ENCODE results near the gene GNAI2. TPM values are rescaled to one million over a fixed set of nuclear protein-coding genes. Genes with fewer than 3 reads are reported as not detected.

GNAI2 gene
- total RNA-seq, 1 experiment from 2014 or later = 297 TPM

DNA sequence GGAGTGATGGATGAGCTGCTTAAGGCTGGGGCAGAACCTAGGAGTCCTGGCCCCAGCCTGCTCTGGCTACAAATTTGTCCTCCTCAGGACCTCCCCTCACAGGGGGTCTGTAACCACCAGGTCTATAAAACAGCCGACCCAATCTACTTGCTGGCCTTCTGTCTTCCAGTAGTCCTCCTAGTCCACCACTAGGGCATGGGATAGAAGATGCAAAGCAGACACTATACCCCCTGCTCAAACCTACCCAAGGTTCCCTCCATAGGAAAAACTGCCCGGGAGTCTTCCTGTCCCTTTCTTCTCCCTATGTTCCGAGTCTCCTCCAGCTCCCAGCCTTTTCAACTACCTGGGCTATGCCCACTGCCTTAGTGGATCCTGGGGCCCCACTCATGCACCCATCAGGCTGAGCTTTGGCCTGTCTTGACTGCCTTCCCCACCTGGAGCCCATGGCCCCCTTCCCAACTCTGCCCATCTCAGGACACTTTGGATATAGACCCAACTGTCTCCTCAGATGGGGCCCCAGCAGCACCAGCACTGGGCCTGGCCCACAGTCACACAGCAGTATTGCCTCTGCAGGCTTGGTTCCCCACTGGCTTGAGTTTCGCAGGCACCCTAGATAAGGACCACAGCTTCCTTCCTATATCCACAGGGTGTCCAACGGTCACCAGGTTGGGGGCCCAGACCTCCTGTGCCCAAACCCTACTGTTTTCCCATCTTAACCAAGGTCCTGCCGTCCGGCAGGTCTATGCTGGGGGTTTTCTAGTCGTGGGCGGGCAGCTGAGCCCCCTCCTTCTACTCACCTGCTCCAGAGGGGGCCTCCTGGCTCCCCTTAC is 62.1 kb downstream of the GNAI2 start:
- no peak for DNase-seq (ENCODE audit: low read depth)

DNA sequence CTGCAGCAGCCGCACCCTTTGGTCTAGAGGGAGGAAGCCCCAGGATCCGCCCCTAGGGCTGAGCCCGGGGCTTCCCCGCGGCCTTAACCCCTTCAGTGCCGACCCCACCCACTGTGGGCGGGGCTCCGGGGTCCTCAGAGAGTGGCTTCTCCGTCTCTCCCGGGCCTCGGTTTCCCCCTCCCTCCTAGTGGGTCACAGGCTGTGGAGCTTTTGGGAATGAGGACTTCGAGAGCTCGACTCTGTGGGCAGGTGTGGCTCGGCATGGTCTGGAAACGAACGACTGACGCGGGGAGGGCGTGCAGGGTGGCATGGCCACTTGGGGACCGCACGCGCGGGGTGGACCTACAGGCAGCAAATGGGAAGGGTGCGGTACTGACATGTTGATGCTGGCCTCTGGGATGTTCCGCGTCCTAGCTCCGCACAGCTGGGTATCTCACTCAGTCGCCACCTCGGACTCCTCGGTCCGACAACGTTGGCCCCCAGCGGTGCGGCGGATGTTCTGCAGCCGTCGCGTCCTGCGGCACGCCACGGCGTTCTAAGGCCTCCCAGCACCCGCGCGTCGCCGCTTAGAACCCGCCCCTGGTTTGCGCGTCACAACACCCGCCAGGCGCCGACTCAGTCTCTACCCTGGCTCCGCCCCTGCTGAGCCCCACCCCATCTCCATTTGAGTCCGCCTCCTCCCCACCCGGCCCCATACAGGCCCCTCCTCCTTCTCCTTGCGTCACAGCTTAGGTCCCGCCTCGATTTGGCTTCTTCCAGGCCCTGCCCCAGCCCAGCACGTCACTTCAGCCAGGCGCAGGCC is 63.0 kb downstream of the GNAI2 start, which contains the start of the genes HYAL3 and NAA80:
TSS of gene HYAL3 (minus strand) at position 570 of the 802 bp plus-strand sequence. CDS start 3,803 bp downstream, outside the sequence.
TSS of gene NAA80 (minus strand) at position 570 of the 802 bp plus-strand sequence. CDS start 1,942 bp downstream, outside the sequence.
- DNase-seq (ENCODE audit: low read depth) = peak; percentile 99

DNA sequence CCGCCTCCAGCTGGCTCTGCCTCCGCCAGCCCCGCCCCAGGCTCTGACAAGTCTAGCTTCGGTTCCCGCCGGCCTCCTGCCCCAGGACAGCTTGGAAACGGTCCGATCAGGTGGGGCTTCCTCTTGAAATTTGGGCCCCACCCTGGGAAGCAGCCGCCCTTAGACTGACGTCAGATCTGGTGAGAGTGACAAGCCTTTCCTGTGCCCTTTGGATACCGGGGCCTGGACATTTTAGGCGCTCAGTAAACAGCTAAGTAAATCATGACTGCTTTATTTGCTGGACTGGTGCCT is 63.6 kb downstream of the GNAI2 start:
- no peak for DNase-seq (ENCODE audit: low read depth)

DNA sequence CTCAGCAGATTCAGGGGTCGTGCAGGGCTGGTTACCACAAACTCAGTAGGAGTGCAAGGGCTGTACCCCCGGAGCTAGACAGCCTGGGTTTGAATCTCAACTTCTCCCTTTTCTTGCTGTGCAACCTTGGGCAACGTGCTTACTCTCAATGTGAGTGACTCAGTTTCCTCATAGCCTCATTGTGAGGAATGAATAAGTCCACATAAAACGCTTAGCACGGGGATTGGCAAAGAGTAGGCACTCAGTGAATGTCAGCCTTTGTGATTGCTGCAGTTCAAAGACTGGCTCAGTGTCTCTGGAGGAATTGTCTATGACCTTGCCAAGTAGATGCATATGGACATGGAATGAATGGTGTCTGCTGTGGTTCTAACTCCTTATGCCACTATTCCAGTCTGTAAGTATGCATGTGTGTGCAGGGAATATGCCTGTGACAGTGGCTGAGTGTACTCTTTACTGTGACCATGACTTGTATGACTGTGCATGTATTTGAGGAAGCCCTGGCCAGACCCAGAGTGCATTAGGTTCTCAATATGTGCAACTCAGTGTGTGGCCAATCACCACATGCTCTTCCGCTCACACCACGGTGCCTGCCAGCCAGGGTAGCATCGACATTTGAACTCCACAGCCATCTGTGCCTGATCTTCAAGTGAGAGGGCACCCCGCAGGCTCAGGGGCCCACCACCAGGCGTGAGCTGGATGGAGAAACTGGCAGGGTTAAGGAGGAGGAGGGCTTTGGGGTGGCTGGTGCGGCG is 64.1 kb downstream of the GNAI2 start:
- peak; percentile 23 for DNase-seq (ENCODE audit: low read depth)

DNA sequence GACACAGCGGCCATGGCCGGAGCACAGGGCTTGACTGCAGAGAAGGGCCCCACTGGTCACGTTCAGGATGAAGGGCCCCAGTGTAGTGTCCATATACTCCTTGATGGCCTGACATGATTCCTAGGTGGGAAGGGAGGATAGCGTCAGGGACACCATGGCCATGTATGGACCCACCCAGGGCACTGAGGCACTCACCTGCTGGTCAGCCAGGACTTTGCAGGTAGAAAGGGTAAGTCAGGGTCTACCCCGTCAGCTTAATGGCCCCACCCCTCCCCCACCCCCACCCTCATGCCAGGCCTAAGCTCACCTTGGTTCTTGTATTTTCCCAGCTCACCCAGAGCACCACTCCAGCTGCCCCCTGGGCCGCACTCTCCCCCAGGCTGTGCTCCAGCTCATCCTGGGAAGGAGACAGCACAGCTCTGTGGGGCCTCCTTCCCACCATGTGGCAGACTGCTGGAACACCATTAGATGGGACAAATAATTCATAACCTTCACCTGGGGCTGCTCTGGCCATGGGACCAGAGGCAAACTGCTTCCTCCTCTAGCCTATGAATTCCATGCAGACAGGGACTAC is 64.8 kb downstream of the GNAI2 start:
- DNase-seq (ENCODE audit: low read depth) = no peak

DNA sequence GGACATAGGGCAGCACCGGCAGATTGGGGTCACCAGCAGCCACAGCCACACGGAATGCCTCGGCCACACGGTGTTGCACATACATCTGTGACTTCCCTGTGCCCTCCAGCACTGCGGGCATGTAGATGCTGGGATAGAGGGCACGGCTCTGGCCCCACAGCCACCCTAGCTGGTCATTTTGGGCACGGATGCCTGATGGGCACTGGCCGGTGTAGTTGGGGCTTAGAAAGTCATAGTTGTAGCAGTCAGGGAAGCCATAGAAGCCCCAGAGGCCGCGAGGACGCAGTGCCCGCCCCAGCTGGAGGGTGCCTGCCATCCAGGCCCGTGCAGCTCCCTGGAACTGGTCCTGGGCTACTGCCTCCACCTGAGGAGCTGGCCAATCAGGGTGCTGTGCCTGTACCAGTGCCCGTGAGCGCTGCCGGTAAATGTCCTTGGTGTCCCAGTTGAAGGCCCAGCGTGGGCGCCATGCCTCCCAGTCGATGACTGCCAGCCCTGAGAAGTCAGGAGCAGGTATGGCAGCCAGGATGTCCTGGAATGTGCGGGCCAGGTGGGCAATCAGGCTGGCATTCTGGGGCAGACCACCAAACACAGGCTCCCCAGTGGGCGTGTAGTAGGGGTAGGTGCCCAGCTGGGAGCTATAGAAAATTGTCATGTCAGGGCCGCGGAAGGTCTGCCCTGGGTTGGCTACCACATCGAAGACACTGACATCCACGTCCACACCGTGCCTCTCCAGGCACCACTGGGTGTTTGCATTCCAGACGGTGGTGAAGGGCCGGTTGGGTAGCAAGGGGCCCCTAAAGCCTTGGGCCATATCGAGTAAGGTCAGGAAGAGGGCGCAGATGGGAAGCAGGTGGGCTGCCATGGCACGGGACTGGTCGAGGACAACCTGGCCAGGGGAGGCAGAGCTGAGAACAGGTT is 66.3 kb downstream of the GNAI2 start:
- DNase-seq (ENCODE audit: low read depth) = no peak

DNA sequence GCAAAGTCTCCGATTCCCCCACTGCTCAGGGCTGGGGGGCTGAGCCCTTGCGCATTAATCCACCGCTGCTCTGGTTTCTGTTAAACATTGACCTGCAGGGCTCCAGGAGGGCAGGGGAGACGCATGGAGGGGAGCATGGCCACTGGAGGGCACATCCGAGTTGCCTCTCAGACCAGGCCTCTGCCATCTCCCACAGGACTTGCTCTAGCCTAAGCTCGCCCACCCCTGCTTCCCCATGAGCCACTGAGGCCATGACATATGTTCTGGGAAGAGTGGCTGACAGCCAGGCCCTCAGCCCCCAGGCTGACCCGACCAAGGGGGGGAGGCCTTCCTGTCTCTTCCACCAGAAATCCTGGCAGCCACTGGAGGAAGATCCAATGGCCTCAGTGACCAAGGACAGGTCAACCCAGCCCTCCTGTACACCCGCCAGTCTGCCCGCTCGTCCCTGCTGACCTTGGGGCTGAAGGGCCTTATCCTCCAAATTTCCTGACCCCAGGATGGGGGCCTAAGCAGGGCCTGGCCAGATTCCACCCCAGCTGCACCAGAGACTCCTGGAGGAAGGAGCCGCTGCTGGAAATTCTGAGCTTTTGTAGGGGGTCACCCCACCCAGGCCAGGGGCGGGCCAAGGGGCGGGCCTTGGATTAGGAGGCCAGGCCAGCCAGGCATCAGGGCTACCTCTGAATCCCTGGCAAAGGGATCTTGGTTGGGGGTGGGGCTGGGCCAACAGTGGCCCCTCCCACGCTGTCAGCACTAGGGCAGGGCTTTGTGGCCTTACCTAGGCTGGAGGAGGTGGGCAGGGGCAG is 67.2 kb downstream of the GNAI2 start, which contains the start of gene HYAL1:
TSS of gene HYAL1 (minus strand) at position 562 of the 803 bp plus-strand sequence. CDS start 618 bp downstream, outside the sequence.
- no peak for DNase-seq (ENCODE audit: low read depth)

DNA sequence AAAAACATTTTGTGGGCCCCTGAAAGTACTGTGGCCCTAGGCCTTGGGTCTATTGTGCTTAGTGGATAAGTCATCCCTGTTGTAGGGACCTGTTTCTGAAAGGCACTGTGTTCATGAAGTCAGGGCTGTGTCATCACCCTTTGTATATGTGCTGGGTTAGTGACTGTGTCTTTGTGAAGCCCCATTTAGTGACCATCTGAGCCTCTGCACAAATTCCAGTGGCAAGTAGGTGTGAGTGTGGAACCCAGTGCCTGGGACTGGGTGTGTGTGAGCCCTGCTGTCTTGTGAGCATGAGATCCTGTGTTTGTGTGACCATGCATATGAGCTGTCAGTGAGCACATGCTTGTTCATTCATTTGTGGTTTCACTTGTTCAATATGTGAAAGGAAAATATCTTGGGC is 68.6 kb downstream of the GNAI2 start:
- peak; percentile 16 for DNase-seq (ENCODE audit: low read depth)

Other genes starting within 250 kb of the GNAI2 start
- gene RBM5, start 147.3 kb upstream of the GNAI2 start, total RNA-seq (2014; rRNA removed) = 97.8 and 100 TPM in 2 replicates
- 0.17 and 0.83 TPM in 2 replicates for gene SEMA3F, start 80.9 kb upstream of the GNAI2 start, total RNA-seq (2014; rRNA removed)
- gene GNAT1, start 44.6 kb upstream of the GNAI2 start, total RNA-seq (2014; rRNA removed) = not detected in 2 replicates
- 1.1 TPM in 1 of 2 replicates, not detected in the other for gene SLC38A3, start 30.9 kb upstream of the GNAI2 start, total RNA-seq (2014; rRNA removed)
- 2.1 and 4.1 TPM in 2 replicates for gene SEMA3B, start 32.9 kb downstream of the GNAI2 start, total RNA-seq (2014; rRNA removed)
- gene LSMEM2, start 42.9 kb downstream of the GNAI2 start, total RNA-seq (2014; rRNA removed) = not detected in 2 replicates
- gene IFRD2, start 56.2 kb downstream of the GNAI2 start, total RNA-seq (2014; rRNA removed) = 127 and 129 TPM in 2 replicates
- gene HYAL3, start 63.2 kb downstream of the GNAI2 start, total RNA-seq (2014; rRNA removed) = 4.2 and 6.9 TPM in 2 replicates
- 12.7 and 15.1 TPM in 2 replicates for gene NAA80, start 63.2 kb downstream of the GNAI2 start, total RNA-seq (2014; rRNA removed)
- 0.23 and 0.32 TPM in 2 replicates for gene HYAL1, start 67.4 kb downstream of the GNAI2 start, total RNA-seq (2014; rRNA removed)
- 106 and 145 TPM in 2 replicates for gene HYAL2, start 86.5 kb downstream of the GNAI2 start, total RNA-seq (2014; rRNA removed)
- 23.7 and 37.8 TPM in 2 replicates for gene TUSC2, start 92.0 kb downstream of the GNAI2 start, total RNA-seq (2014; rRNA removed)
- gene RASSF1, start 104.6 kb downstream of the GNAI2 start, total RNA-seq (2014; rRNA removed) = 26.3 and 32.4 TPM in 2 replicates
- gene ZMYND10, start 109.5 kb downstream of the GNAI2 start, total RNA-seq (2014; rRNA removed) = 1.3 and 1.9 TPM in 2 replicates
- 23.9 and 27.8 TPM in 2 replicates for gene NPRL2, start 114.6 kb downstream of the GNAI2 start, total RNA-seq (2014; rRNA removed)
- 37.9 and 42.3 TPM in 2 replicates for gene CYB561D2, start 114.7 kb downstream of the GNAI2 start, total RNA-seq (2014; rRNA removed)
- 67.8 and 76.5 TPM in 2 replicates for gene TMEM115, start 123.3 kb downstream of the GNAI2 start, total RNA-seq (2014; rRNA removed)